ENCODE results near the gene LCLAT1.
"Not testable (repeated sequence)": the region's sequence is repeated elsewhere in the genome, so short reads cannot be mapped to it uniquely, and the experiment has no call there.

LCLAT1 gene

DNA sequence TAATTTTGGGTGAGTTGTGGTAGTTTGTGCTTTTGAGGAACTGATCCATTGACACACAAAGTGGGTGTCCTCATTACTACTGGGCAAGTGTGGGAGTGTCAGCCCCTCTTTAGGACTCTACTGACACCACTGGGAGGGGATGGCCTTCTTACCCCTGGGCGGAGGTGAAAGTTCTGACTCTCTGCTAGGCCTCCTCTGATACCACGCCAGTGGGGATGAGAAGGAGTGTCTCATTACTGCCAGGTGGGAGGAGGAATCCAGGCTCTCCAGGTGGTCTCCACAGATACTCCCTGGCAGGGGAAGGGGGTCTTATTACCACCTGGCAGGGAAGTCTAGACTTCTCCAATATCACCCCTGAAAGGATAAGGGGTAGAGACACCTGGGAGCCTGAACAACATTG is 9.1 kb downstream of the LCLAT1 start:
- no peak for DNase-seq

DNA sequence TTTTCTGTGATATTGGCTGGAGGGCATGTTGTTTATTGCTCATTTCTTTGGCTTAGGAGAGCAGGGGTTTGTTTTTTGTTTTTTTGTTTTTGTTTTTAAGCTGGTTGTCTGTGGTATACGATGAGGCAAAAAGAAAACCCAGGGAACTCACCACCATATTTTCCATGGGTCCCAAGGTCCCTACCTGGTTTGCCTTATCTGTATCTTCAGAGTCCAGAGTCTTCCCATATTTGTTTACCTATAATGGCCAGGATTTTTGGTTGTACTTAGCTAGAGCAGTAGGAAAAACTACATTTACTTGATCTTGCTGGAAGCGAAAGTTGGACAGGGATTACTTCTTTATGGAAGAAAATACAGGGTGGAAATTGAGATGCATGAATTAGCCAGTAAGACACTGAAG is 9.5 kb downstream of the LCLAT1 start:
- no peak for DNase-seq

- DNase-seq = no peak
These were observed 10.2 kb downstream of the LCLAT1 start for GRCh38 chr2:30457296-30457695.

- no peak for DNase-seq
These were observed 12.1 kb downstream of the LCLAT1 start for GRCh38 chr2:30459140-30459539.

- DNase-seq = no peak
These were observed 15.2 kb downstream of the LCLAT1 start for GRCh38 chr2:30462131-30462857.

DNA sequence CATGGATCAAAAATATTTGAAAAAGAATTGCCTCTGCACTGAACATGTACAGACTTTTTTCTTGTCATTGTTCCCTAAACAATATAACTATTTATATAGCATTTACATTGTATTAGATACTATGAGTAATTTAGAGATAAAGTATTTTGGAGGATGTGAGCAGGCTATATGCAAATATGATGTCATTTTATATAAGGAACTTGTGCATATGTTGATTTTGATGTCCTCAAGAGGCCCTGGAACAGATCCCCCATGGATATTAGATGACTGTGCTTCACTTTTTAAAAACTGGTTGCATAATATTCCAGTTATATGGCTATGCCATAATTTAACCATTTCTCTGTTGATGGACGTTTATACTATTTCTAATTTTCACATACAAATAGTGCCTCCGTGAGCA is 16.5 kb downstream of the LCLAT1 start:
- no peak for DNase-seq

DNA sequence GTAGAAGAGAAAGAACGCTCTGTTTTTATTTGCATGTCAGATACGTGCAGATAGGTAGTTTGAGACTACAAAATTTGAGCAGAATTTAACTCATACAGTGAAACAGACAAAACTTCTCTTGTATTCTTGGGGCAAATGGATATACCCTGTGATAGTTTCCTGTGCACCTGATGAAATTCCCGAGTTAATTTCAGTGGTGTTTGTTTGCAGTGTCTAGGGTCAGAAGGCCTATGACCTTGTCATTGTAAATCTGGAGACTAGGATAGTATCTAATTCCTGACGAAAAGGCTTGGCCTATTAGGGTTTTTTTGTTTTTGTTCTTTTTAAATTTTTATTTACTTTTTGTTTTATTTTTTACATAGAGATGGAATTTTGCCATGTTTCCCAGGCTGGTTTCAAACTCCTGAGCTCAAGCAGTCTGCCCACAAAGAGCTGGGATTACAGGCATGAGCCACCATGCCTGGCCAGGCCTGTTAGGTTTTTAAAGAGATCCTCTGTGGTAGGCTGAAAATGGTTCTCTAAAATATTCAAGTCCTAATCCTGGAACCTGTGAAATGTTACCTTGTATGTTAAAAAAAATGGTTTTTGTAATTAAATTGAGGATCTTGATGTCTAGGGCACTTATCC is 17.6 kb downstream of the LCLAT1 start:
- DNase-seq = no peak

- DNase-seq = no peak
These were observed 18.1 kb downstream of the LCLAT1 start for GRCh38 chr2:30465171-30465545.

GRCh38 chr2:30466216-30466615 is 19.2 kb downstream of the LCLAT1 start:
- DNase-seq = no peak

GRCh38 chr2:30467062-30467826 is 20.2 kb downstream of the LCLAT1 start:
- DNase-seq = not testable (repeated sequence)

GRCh38 chr2:30470426-30470825 is 23.4 kb downstream of the LCLAT1 start:
- no peak for DNase-seq

- DNase-seq = no peak
These were observed 25.3 kb downstream of the LCLAT1 start for GRCh38 chr2:30472326-30472725.

GRCh38 chr2:30475542-30475941 is 28.5 kb downstream of the LCLAT1 start:
- no peak for DNase-seq

DNA sequence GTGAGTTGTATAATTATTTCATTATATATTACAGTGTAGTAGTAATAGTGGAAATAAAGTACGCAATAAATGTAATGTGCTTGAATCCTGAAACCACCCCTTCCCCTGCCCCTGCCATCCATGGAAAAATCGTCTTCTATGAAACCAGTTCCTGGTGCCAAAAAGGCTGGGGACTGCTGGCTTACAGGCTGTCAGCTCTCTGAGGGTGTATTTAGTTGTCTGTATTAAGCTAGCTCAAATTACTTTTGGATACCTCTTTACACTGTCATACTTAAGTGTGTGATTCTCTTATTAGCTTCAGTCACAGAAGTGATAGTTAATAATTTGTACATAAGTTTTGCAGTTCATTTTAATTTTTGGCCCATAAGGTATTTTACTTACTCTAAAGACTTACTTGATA is 29.6 kb downstream of the LCLAT1 start:
- no peak for DNase-seq

- DNase-seq = no peak
These were observed 33.8 kb downstream of the LCLAT1 start for GRCh38 chr2:30480703-30481322.

DNA sequence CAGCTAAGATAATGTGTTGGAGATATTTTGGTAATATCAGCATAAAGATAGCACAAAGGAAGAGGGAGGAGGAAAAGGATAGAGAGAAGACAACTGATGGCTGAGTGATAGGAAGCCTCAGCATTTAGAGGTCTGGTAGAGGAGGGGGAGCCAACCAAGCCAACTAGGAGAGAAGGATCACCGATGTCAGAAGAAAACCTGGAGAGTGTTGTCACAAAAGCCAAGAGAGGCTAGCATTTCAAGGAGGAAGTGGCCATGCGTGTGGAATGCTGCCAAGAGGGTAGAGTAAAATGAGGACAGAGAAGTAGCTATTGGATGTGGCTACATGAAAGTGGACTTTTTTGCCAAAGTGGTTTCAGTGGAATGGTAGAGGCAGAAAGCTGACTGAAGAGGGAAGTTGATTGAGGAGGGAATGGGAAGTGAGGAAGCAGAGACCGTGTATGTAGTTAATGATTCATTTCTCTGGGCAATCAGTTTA is 34.3 kb downstream of the LCLAT1 start:
- DNase-seq = no peak

DNA sequence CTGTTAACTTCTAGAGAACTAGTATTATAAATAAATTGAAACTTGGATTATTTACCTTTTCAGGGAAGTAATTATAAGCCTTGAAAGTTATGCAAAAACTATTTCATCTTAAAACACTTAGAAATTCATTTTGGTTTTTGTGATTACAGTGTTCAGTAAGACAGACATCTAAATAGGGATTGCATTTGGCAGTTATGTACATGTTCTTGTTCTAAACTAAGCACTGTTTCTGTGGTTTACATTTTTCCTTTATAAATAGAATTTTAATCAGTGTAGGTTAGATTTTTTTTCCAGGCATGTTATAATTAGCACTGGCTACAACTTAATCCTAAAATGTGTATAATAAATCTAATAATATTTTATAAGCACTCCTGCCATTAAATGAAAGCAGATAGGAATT is 35.0 kb downstream of the LCLAT1 start:
- no peak for DNase-seq

GRCh38 chr2:30484145-30484544 is 37.1 kb downstream of the LCLAT1 start:
- no peak for DNase-seq

DNA sequence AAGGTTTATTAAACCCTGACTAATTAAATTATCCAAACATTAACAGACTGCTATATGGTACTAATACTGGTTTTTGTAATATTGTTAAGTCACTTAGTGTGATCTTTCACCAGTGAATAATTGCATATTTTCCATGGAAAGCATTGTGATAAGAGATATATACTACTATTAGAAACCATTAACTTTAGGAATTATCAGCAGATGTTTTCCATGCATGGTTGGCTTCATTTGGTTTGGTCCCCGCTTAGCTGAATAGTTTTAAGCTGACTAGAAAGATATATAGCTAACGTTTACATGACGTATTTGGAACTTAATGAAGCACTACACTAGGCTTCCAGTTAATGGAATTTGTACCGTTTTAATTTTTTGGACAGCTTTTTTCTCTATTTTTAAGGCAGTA is 37.9 kb downstream of the LCLAT1 start:
- DNase-seq = no peak

GRCh38 chr2:30486655-30487054 is 39.6 kb downstream of the LCLAT1 start:
- no peak for DNase-seq

GRCh38 chr2:30487603-30488002 is 40.6 kb downstream of the LCLAT1 start:
- no peak for DNase-seq

GRCh38 chr2:30488012-30488659 is 41.1 kb downstream of the LCLAT1 start:
- no peak for DNase-seq

- no peak for DNase-seq
These were observed 44.2 kb downstream of the LCLAT1 start for GRCh38 chr2:30491225-30491624.

All from activated CD4-positive, CD25-positive, alpha-beta regulatory T cell treated with anti-CD3 and anti-CD28 coated beads, Interleukin-2, amount 50 U/mL, for 72 hours (primary cell).